ENCODE results near the gene SMARCD3. TPM values are rescaled to one million over a fixed set of nuclear protein-coding genes. Genes with fewer than 3 reads are reported as not detected.
A peak's percentile ranks its signal among the peaks of the same experiment; 100 is the strongest.

The SMARCD3 gene
- total RNA-seq, 1 donor from 2014 or later: 105 TPM

- Histone ChIP-seq H3K4me3 (peak overlapping the region in 1 of 2 donors; percentile 74), H3K36me3 (peaks cover 23 to 26% of the 10 kb centered on the region in 2 donors), H3K4me1 (peaks cover 28 to 33% of the 10 kb centered on the region in 2 donors), H3K27ac (peak overlapping the region in 1 of 2 donors; percentile 95), H3K9me3 (no peaks in the 10 kb centered on the region), H3K27me3 (no peaks in the 10 kb centered on the region)
- TF ChIP-seq CTCF (IDR thresholded peaks at IDR 0.05): peak; percentile 54 to 92 (median 91)
- DNase-seq (ENCODE audit: low spot score in 2 of 2): peak in 1 of 2 donors; percentile 72
- intact Hi-C loops (cut with DNase I): loop anchor here (1.0 to 10.0 kb wide), 4 partner anchors 59 to 630 kb away; partner anchors contain the start of gene PRKAG2
Observed at GRCh38 chr7:151244196-151244840, 4.2 kb downstream of the SMARCD3 start.

GRCh38 chr7:151243408-151244195 is 4.9 kb downstream of the SMARCD3 start:
- H3K27ac ChIP-seq: peak overlapping the region; percentile 36 to 37
- no peak overlapping the region for H3K4me3 ChIP-seq
- no peak for TF ChIP-seq CTCF (IDR thresholded peaks at IDR 0.05)
- H3K9me3 ChIP-seq: no peaks in the 10 kb centered on the region
- H3K36me3 ChIP-seq: peaks cover 31 to 33% of the 10 kb centered on the region in 2 donors
- DNase-seq (ENCODE audit: low spot score in 2 of 2): peak in 1 of 2 donors; percentile 60
- intact Hi-C loops (cut with DNase I): loop anchor here (1.0 to 10.0 kb wide), 4 partner anchors 60 to 631 kb away; partner anchors contain the start of gene PRKAG2
- no peaks in the 10 kb centered on the region for H3K27me3 ChIP-seq
- peaks cover 28 to 33% of the 10 kb centered on the region in 2 donors for H3K4me1 ChIP-seq

DNA sequence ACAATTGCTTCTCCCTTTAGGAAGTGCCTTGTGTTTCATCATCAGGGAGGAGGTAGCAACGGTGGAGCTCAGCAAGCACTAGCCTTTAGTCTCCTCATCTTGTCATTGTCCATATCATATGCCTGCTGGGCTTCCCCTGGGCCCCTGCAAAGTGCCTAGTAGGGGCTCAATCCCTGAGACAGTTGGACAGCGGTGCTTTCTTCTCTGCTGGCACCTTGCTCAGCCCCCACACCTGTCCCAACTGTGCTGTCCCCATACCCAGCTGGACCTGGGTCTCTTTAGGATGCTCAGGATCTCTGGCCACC is 5.5 kb downstream of the SMARCD3 start:
- intact Hi-C loops (cut with DNase I): loop anchor here (10.0 kb wide), 3 partner anchors 262 to 632 kb away; partner anchors contain the start of gene PRKAG2
- Histone ChIP-seq H3K9me3 (no peaks in the 10 kb centered on the region), H3K27ac (peak overlapping the region in 1 of 2 donors; percentile 37), H3K27me3 (no peaks in the 10 kb centered on the region), H3K4me3 (no peak overlapping the region), H3K4me1 (peaks cover 28 to 33% of the 10 kb centered on the region in 2 donors), H3K36me3 (peaks cover 37 to 39% of the 10 kb centered on the region in 2 donors)
- no peak for TF ChIP-seq CTCF (IDR thresholded peaks at IDR 0.05)
- no peak for DNase-seq (ENCODE audit: low spot score in 2 of 2)

GRCh38 chr7:151242159-151243044 is 6.1 kb downstream of the SMARCD3 start:
- TF ChIP-seq CTCF (IDR thresholded peaks at IDR 0.05): no peak
- Histone ChIP-seq H3K4me3 (no peak overlapping the region), H3K4me1 (peaks cover 28 to 33% of the 10 kb centered on the region in 2 donors), H3K27ac (peak overlapping the region in 1 of 2 donors; percentile 37), H3K9me3 (no peaks in the 10 kb centered on the region), H3K36me3 (peaks cover 43 to 45% of the 10 kb centered on the region in 2 donors), H3K27me3 (no peaks in the 10 kb centered on the region)
- DNase-seq (ENCODE audit: low spot score in 2 of 2): no peak
- intact Hi-C loops (cut with DNase I): loop anchor here (10.0 kb wide), 3 partner anchors 262 to 632 kb away; partner anchors contain the start of gene PRKAG2

DNA sequence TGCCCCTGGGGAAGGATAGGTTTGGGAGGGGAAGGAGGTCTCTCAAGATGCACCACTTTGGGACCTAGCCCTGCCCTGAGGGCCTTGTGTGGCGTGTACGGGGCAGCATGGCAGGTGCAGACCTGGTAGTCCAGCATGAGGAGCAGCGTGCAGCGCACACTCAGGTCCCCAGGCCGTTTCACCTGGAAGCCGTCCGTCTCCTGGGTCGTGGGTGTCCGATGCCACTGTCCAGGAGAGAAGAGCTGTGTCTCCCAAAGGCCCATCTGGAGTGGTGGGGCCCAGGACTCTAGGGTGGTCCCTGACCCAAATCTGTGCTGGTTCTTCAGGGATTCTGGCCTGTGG is 6.8 kb downstream of the SMARCD3 start:
- Histone ChIP-seq H3K4me1 (peaks cover 22 to 26% of the 10 kb centered on the region in 2 donors), H3K4me3 (no peak overlapping the region), H3K36me3 (peaks cover 49 to 52% of the 10 kb centered on the region in 2 donors), H3K27ac (no peak overlapping the region), H3K27me3 (no peaks in the 10 kb centered on the region), H3K9me3 (no peaks in the 10 kb centered on the region)
- no peak for TF ChIP-seq CTCF (IDR thresholded peaks at IDR 0.05)
- intact Hi-C loops (cut with DNase I): loop anchor here (10.0 kb wide), 3 partner anchors 263 to 633 kb away; partner anchors contain the start of gene PRKAG2
- no peak for DNase-seq (ENCODE audit: low spot score in 2 of 2)

All from ascending aorta (tissue), 2 donors.